Skeletal muscle satellite cell (primary cell): ENCODE measurements around the gene OLFM4.
"Not testable (repeated sequence)": the region's sequence is repeated elsewhere in the genome, so short reads cannot be mapped to it uniquely, and the experiment has no call there.

Experiments
- H3K27me3 ChIP-seq: 2 replicates; pipeline ENCODE4 v1.7.0; 2013; ENCODE audit warnings: low read length; ENCODE audit not compliant: control insufficient read depth, insufficient read depth
- H3K36me3 ChIP-seq: 2 replicates; pipeline ENCODE4 v1.7.0; 2013; ENCODE audit warnings: mild to moderate bottlenecking, control low read depth, low read length; ENCODE audit not compliant: insufficient read depth
- H3K4me1 ChIP-seq: 2 replicates; pipeline ENCODE4 v1.7.0; 2013; ENCODE audit warnings: low read length; ENCODE audit not compliant: control insufficient read depth, insufficient read depth
- H3K4me2 ChIP-seq: 2 replicates; pipeline ENCODE4 v1.7.0; 2013; ENCODE audit warnings: mild to moderate bottlenecking, low read length
- H3K4me3 ChIP-seq: 2 replicates; pipeline ENCODE4 v1.7.0; 2013; ENCODE audit warnings: low read length
- H3K9ac ChIP-seq: 2 replicates; pipeline ENCODE4 v1.7.0; 2013; ENCODE audit warnings: mild to moderate bottlenecking, low read depth, low read length, moderate library complexity
- H3K9me3 ChIP-seq: replicated peaks from 2 replicates; pipeline ENCODE4 v1.7.0; 2013; ENCODE audit warnings: mild to moderate bottlenecking, control low read depth, low read length

Gene OLFM4

GRCh38 chr13:52999093-52999696, 29.4 kb upstream of the OLFM4 start:
- no peak overlapping the region for H3K4me2 ChIP-seq
- H3K9me3 ChIP-seq: peaks cover 3% of the 10 kb centered on the region
- H3K36me3 ChIP-seq: no peaks in the 10 kb centered on the region
- no peak overlapping the region for H3K4me3 ChIP-seq
- no peaks in the 10 kb centered on the region for H3K4me1 ChIP-seq
- no peak overlapping the region for H3K9ac ChIP-seq
- no peaks in the 10 kb centered on the region for H3K27me3 ChIP-seq

- no peaks in the 10 kb centered on the region for H3K4me1 ChIP-seq
- H3K36me3 ChIP-seq: no peaks in the 10 kb centered on the region
- H3K27me3 ChIP-seq: no peaks in the 10 kb centered on the region
- peaks cover 3% of the 10 kb centered on the region for H3K9me3 ChIP-seq
- no peak overlapping the region for H3K4me3 ChIP-seq
- H3K9ac ChIP-seq: no peak overlapping the region
- no peak overlapping the region for H3K4me2 ChIP-seq
These were observed 27.0 kb upstream of the OLFM4 start for GRCh38 chr13:53001444-53002225.

- Histone ChIP-seq H3K9me3 (peaks cover 3% of the 10 kb centered on the region), H3K27me3 (no peaks in the 10 kb centered on the region), H3K36me3 (no peaks in the 10 kb centered on the region), H3K4me1 (no peaks in the 10 kb centered on the region), H3K4me2 (no peak overlapping the region), H3K9ac (no peak overlapping the region), H3K4me3 (no peak overlapping the region)
These were observed 24.0 kb upstream of the OLFM4 start for GRCh38 chr13:53004573-53004972.

GRCh38 chr13:53005626-53006025, 23.0 kb upstream of the OLFM4 start:
- H3K27me3 ChIP-seq: no peaks in the 10 kb centered on the region
- peaks cover 2% of the 10 kb centered on the region for H3K9me3 ChIP-seq
- H3K9ac ChIP-seq: no peak overlapping the region
- no peaks in the 10 kb centered on the region for H3K4me1 ChIP-seq
- no peak overlapping the region for H3K4me2 ChIP-seq
- H3K36me3 ChIP-seq: no peaks in the 10 kb centered on the region
- H3K4me3 ChIP-seq: no peak overlapping the region

GRCh38 chr13:53007872-53008271, 20.7 kb upstream of the OLFM4 start:
- no peaks in the 10 kb centered on the region for H3K9me3 ChIP-seq
- no peaks in the 10 kb centered on the region for H3K4me1 ChIP-seq
- H3K9ac ChIP-seq: no peak overlapping the region
- H3K4me3 ChIP-seq: no peak overlapping the region
- H3K4me2 ChIP-seq: no peak overlapping the region
- no peaks in the 10 kb centered on the region for H3K27me3 ChIP-seq
- H3K36me3 ChIP-seq: no peaks in the 10 kb centered on the region

GRCh38 chr13:53010374-53011105, 18.1 kb upstream of the OLFM4 start:
- H3K4me1 ChIP-seq: no peaks in the 10 kb centered on the region
- H3K36me3 ChIP-seq: no peaks in the 10 kb centered on the region
- H3K4me3 ChIP-seq: no peak overlapping the region
- no peak overlapping the region for H3K4me2 ChIP-seq
- H3K9me3 ChIP-seq: no peaks in the 10 kb centered on the region
- no peak overlapping the region for H3K9ac ChIP-seq
- H3K27me3 ChIP-seq: no peaks in the 10 kb centered on the region

GRCh38 chr13:53012707-53013106, 15.9 kb upstream of the OLFM4 start:
- no peak overlapping the region for H3K4me2 ChIP-seq
- peaks cover 5% of the 10 kb centered on the region for H3K9me3 ChIP-seq
- H3K9ac ChIP-seq: no peak overlapping the region
- no peaks in the 10 kb centered on the region for H3K27me3 ChIP-seq
- no peaks in the 10 kb centered on the region for H3K36me3 ChIP-seq
- no peaks in the 10 kb centered on the region for H3K4me1 ChIP-seq
- no peak overlapping the region for H3K4me3 ChIP-seq

GRCh38 chr13:53013113-53013512, 15.5 kb upstream of the OLFM4 start:
- no peaks in the 10 kb centered on the region for H3K4me1 ChIP-seq
- H3K9me3 ChIP-seq: peaks cover 5% of the 10 kb centered on the region
- no peak overlapping the region for H3K4me2 ChIP-seq
- H3K36me3 ChIP-seq: no peaks in the 10 kb centered on the region
- H3K9ac ChIP-seq: no peak overlapping the region
- no peaks in the 10 kb centered on the region for H3K27me3 ChIP-seq
- H3K4me3 ChIP-seq: no peak overlapping the region

GRCh38 chr13:53014018-53014417, 14.6 kb upstream of the OLFM4 start:
- H3K9ac ChIP-seq, H3K27me3 ChIP-seq, H3K4me1 ChIP-seq, H3K36me3 ChIP-seq, H3K9me3 ChIP-seq, H3K4me2 ChIP-seq, H3K4me3 ChIP-seq: not testable (repeated sequence)

- Histone ChIP-seq H3K4me2 (no peak overlapping the region), H3K4me1 (no peaks in the 10 kb centered on the region), H3K27me3 (no peaks in the 10 kb centered on the region), H3K9me3 (peaks cover 5% of the 10 kb centered on the region), H3K4me3 (no peak overlapping the region), H3K36me3 (no peaks in the 10 kb centered on the region), H3K9ac (no peak overlapping the region)
These were observed 13.8 kb upstream of the OLFM4 start for GRCh38 chr13:53014495-53015443.

GRCh38 chr13:53015971-53016370, 12.6 kb upstream of the OLFM4 start:
- Histone ChIP-seq H3K36me3 (no peaks in the 10 kb centered on the region), H3K9me3 (peaks cover 5% of the 10 kb centered on the region), H3K9ac (no peak overlapping the region), H3K4me1 (no peaks in the 10 kb centered on the region), H3K4me3 (no peak overlapping the region), H3K27me3 (no peaks in the 10 kb centered on the region), H3K4me2 (no peak overlapping the region)
